HG02642 (cell line): ENCODE data around the gene FOXD1.

Source experiments
- ATAC-seq: cut with Tn5 transposase; IDR thresholded peaks from one replicate; pipeline ENCODE4 v1.9.1; 2021; ENCODE audit warnings: mild to moderate bottlenecking; ENCODE audit not compliant: unreplicated experiment, poor library complexity

Gene FOXD1

GRCh38 chr5:73442231-73442811 lies 6.3 kb downstream of the FOXD1 start:
- no peak for ATAC-seq

GRCh38 chr5:73441378-73441777 lies 7.2 kb downstream of the FOXD1 start:
- ATAC-seq = no peak

- ATAC-seq = no peak
These were observed 8.3 kb downstream of the FOXD1 start for GRCh38 chr5:73440262-73440661.

GRCh38 chr5:73438645-73439470 lies 9.7 kb downstream of the FOXD1 start:
- no peak for ATAC-seq

- no peak for ATAC-seq
These were observed 10.6 kb downstream of the FOXD1 start for GRCh38 chr5:73437777-73438644.

GRCh38 chr5:73437101-73437776 lies 11.3 kb downstream of the FOXD1 start:
- no peak for ATAC-seq

GRCh38 chr5:73436535-73437100 lies 12.0 kb downstream of the FOXD1 start:
- ATAC-seq = no peak

GRCh38 chr5:73435759-73436534 lies 12.6 kb downstream of the FOXD1 start:
- no peak for ATAC-seq

GRCh38 chr5:73434907-73435306 lies 13.7 kb downstream of the FOXD1 start:
- no peak for ATAC-seq

- ATAC-seq = no peak
These were observed 14.1 kb downstream of the FOXD1 start for GRCh38 chr5:73434461-73434860.

- ATAC-seq = no peak
These were observed 14.6 kb downstream of the FOXD1 start for GRCh38 chr5:73433982-73434342.

- ATAC-seq = no peak
These were observed 15.2 kb downstream of the FOXD1 start for GRCh38 chr5:73433272-73433981.

- no peak for ATAC-seq
These were observed 17.2 kb downstream of the FOXD1 start for GRCh38 chr5:73431204-73431851.

- no peak for ATAC-seq
These were observed 22.5 kb downstream of the FOXD1 start for GRCh38 chr5:73426034-73426433.

- ATAC-seq = no peak
These were observed 24.0 kb downstream of the FOXD1 start for GRCh38 chr5:73424556-73424977.

GRCh38 chr5:73422164-73422563 lies 26.4 kb downstream of the FOXD1 start:
- no peak for ATAC-seq

- no peak for ATAC-seq
These were observed 27.9 kb downstream of the FOXD1 start for GRCh38 chr5:73420666-73421065.
